Uterus (tissue), 4 donors: ENCODE data around the gene TCTN3. TPM values are rescaled to one million over a fixed set of nuclear protein-coding genes. Genes with fewer than 3 reads are reported as not detected.

Source experiments
- total RNA-seq, 4 donors: library from RNA; depleted of rRNA in 3 of 4; stranded (reverse); fragments of >200 nt in 3 of 4; gene quantifications; one replicate each; pipeline versions ENCODE4 v1.1.0 to v1.2.4, GENCODE V29; 2014 to 2023
- donor health status: DM: yes; HTN: yes; CAD: no.

Gene TCTN3
- total RNA-seq, 4 donors from 2014 or later = 27.6 to 41.9 (median 30.6) TPM

Other genes with a start within 250 kb of the TCTN3 start
- 100 to 1,000 TPM in 3 of 4 donors, 10 to 100 TPM in 1; 89.9 to 422 (median 271) TPM for gene SORBS1, start 132.6 kb downstream of the TCTN3 start, total RNA-seq
- 100 to 1,000 TPM in 1 of 4 donors, 10 to 100 TPM in 1, 1 to 10 TPM in 2; 4.7 to 112 (median 21.7) TPM for gene ALDH18A1, start 37.2 kb downstream of the TCTN3 start, total RNA-seq
- gene ENTPD1, start 62.2 kb upstream of the TCTN3 start, total RNA-seq = 10 to 100 TPM; 42.4 to 99.5 (median 69.5) TPM
- 1 to 10 TPM; 2.1 to 7.3 (median 5.0) TPM for gene CC2D2B, start 214.0 kb upstream of the TCTN3 start, total RNA-seq